H1 (cell line): ENCODE results near the gene CPSF2. TPM values are rescaled to one million over a fixed set of nuclear protein-coding genes. Genes with fewer than 3 reads are reported as not detected.

Source experiments
- CBX8 ChIP-seq: fragments of 300-800, 300-1000 bp; sonication (generic); IDR thresholded peaks from 2 replicates; pipeline ENCODE4 v1.7.1; 2016; ENCODE audit warnings: low read depth, low read length, borderline replicate concordance
- CTBP2 ChIP-seq: IDR thresholded peaks from 2 replicates; pipeline ENCODE4 v1.7.0; 2011; ENCODE audit warnings: borderline replicate concordance, mild to moderate bottlenecking, moderate library complexity, mixed read lengths, low read length; ENCODE audit not compliant: insufficient read depth, insufficient read length
- polyA plus RNA-seq, 7 experiments: library from polyadenylated mRNA; depleted of rRNA in 3 of 7; stranded (reverse) in 5 of 7; unstranded in 2 of 7; fragments of >200 nt in 5 of 7; fragments of 200-250 nt in 2 of 7; gene quantifications; 1 replicate in 5 of 7; 2 replicates in 1 of 7; 4 replicates in 1 of 7; pipeline versions ENCODE4 v1.2.1 to v1.2.3, GENCODE V29; 2011 to 2013; ENCODE audit warnings: missing spikeins in 2 of 7, mixed read lengths in 2 of 7
- total RNA-seq: library from RNA; stranded (reverse); fragmentation: NEBNext Ultra II Directional; extraction: Animal tissue kit (Norgen Biotek cat#: 25700); gene quantifications from 2 replicates; pipeline ENCODE4 v1.2.1, GENCODE V29; 2021
- TF ChIP-seq, protein P1 (sequence below): fragments of 300-600 bp; sonication (generic); IDR thresholded peaks from 2 replicates; pipeline ENCODE4 v1.7.1; 2012; ENCODE audit warnings: low read length, moderate library complexity, mild to moderate bottlenecking, inconsistent platforms; ENCODE audit not compliant: insufficient replicate concordance

CPSF2 gene
- total and polyA plus RNA-seq, 2 of the 8 experiments (the other 6 are each of a cell fraction or from before 2014, with no cell fraction given), result 11.3 to 130 TPM

DNA sequence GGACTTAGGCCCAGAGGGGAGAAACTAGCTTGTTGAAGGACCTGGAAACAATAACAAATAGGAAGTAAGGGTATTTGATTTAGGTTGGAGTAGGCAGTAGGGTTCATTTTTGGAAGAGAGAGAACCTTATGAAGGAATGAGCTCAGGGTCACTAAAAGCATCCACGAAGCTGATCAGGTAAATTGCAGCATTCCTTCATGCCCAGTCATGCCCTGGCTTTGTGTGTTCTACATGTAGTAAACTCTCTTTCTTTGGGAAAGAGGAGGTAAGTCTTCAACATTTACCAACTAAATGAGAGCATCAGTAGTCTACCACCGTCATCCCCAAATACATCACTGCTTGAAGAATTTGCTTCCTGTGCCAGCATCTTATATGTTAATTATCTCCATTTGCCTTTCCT, 54.7 kb downstream of the CPSF2 start (continued):
- TF ChIP-seq, protein P1, sequence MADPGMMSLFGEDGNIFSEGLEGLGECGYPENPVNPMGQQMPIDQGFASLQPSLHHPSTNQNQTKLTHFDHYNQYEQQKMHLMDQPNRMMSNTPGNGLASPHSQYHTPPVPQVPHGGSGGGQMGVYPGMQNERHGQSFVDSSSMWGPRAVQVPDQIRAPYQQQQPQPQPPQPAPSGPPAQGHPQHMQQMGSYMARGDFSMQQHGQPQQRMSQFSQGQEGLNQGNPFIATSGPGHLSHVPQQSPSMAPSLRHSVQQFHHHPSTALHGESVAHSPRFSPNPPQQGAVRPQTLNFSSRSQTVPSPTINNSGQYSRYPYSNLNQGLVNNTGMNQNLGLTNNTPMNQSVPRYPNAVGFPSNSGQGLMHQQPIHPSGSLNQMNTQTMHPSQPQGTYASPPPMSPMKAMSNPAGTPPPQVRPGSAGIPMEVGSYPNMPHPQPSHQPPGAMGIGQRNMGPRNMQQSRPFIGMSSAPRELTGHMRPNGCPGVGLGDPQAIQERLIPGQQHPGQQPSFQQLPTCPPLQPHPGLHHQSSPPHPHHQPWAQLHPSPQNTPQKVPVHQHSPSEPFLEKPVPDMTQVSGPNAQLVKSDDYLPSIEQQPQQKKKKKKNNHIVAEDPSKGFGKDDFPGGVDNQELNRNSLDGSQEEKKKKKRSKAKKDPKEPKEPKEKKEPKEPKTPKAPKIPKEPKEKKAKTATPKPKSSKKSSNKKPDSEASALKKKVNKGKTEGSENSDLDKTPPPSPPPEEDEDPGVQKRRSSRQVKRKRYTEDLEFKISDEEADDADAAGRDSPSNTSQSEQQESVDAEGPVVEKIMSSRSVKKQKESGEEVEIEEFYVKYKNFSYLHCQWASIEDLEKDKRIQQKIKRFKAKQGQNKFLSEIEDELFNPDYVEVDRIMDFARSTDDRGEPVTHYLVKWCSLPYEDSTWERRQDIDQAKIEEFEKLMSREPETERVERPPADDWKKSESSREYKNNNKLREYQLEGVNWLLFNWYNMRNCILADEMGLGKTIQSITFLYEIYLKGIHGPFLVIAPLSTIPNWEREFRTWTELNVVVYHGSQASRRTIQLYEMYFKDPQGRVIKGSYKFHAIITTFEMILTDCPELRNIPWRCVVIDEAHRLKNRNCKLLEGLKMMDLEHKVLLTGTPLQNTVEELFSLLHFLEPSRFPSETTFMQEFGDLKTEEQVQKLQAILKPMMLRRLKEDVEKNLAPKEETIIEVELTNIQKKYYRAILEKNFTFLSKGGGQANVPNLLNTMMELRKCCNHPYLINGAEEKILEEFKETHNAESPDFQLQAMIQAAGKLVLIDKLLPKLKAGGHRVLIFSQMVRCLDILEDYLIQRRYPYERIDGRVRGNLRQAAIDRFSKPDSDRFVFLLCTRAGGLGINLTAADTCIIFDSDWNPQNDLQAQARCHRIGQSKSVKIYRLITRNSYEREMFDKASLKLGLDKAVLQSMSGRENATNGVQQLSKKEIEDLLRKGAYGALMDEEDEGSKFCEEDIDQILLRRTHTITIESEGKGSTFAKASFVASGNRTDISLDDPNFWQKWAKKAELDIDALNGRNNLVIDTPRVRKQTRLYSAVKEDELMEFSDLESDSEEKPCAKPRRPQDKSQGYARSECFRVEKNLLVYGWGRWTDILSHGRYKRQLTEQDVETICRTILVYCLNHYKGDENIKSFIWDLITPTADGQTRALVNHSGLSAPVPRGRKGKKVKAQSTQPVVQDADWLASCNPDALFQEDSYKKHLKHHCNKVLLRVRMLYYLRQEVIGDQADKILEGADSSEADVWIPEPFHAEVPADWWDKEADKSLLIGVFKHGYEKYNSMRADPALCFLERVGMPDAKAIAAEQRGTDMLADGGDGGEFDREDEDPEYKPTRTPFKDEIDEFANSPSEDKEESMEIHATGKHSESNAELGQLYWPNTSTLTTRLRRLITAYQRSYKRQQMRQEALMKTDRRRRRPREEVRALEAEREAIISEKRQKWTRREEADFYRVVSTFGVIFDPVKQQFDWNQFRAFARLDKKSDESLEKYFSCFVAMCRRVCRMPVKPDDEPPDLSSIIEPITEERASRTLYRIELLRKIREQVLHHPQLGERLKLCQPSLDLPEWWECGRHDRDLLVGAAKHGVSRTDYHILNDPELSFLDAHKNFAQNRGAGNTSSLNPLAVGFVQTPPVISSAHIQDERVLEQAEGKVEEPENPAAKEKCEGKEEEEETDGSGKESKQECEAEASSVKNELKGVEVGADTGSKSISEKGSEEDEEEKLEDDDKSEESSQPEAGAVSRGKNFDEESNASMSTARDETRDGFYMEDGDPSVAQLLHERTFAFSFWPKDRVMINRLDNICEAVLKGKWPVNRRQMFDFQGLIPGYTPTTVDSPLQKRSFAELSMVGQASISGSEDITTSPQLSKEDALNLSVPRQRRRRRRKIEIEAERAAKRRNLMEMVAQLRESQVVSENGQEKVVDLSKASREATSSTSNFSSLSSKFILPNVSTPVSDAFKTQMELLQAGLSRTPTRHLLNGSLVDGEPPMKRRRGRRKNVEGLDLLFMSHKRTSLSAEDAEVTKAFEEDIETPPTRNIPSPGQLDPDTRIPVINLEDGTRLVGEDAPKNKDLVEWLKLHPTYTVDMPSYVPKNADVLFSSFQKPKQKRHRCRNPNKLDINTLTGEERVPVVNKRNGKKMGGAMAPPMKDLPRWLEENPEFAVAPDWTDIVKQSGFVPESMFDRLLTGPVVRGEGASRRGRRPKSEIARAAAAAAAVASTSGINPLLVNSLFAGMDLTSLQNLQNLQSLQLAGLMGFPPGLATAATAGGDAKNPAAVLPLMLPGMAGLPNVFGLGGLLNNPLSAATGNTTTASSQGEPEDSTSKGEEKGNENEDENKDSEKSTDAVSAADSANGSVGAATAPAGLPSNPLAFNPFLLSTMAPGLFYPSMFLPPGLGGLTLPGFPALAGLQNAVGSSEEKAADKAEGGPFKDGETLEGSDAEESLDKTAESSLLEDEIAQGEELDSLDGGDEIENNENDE, result no peak
- no peak for TF ChIP-seq CTBP2
- TF ChIP-seq CBX8, result no peak
